IPS DF 6.9 (cell line): ENCODE results near the gene AFTPH.

Source experiments
- DNase-seq: peaks from one replicate; pipeline ENCODE4 v3.0.0-alpha.2; 2013; ENCODE audit warnings: low read depth, low spot score
- H3K27ac ChIP-seq: one replicate; pipeline ENCODE4 v1.5.1; 2013; ENCODE audit warnings: low read length, control low read depth
- H3K27me3 ChIP-seq: 2 replicates; pipeline ENCODE4 v1.6.1; 2013; ENCODE audit warnings: mild to moderate bottlenecking, low read length; ENCODE audit not compliant: control insufficient read depth, insufficient read depth
- H3K36me3 ChIP-seq: 2 replicates; pipeline ENCODE4 v1.6.1; 2013; ENCODE audit warnings: low read length; ENCODE audit not compliant: control insufficient read depth, insufficient read depth
- H3K4me1 ChIP-seq: 2 replicates; pipeline ENCODE4 v1.6.1; 2013; ENCODE audit warnings: low read length; ENCODE audit not compliant: control insufficient read depth, insufficient read depth
- H3K4me3 ChIP-seq: 2 replicates; pipeline ENCODE4 v1.5.1; 2013; ENCODE audit warnings: mild to moderate bottlenecking, low read length
- H3K9me3 ChIP-seq: 2 replicates; pipeline ENCODE4 v1.6.1; 2013; ENCODE audit warnings: low read length, inconsistent platforms; ENCODE audit not compliant: control insufficient read depth, insufficient read depth
- WGBS: extraction: QIAGEN DNeasy Blood & Tissue Kit; methylation state at CpG from one replicate; pipeline ENCODE4 v1.1.7; 2013; ENCODE audit warnings: mixed read lengths, missing lambda C conversion rate; ENCODE audit not compliant: insufficient read length, insufficient coverage; 5-methylcytosine and 5-hydroxymethylcytosine counted together

Gene AFTPH

GRCh38 chr2:64609942-64610281, 85.8 kb downstream of the AFTPH start:
- DNase-seq = no peak
- H3K36me3 ChIP-seq = no peaks in the 10 kb centered on the region
- no peak overlapping the region for H3K27ac ChIP-seq
- WGBS = no CpG with 5 or more reads among the region's 3 CpGs
- H3K27me3 ChIP-seq = no peaks in the 10 kb centered on the region; the same call in 1 of the 2 replicates
- no peaks in the 10 kb centered on the region for H3K4me1 ChIP-seq
- H3K9me3 ChIP-seq = no peaks in the 10 kb centered on the region
- H3K4me3 ChIP-seq = peak overlapping the region; percentile 51; the same call in 1 of the 2 replicates

- no peak overlapping the region for H3K4me3 ChIP-seq
- H3K27ac ChIP-seq = no peak overlapping the region
- H3K27me3 ChIP-seq = no peaks in the 10 kb centered on the region; the same call in 1 of the 2 replicates
- no peaks in the 10 kb centered on the region for H3K36me3 ChIP-seq
- WGBS = no CpG with 5 or more reads among the region's 6 CpGs
- no peaks in the 10 kb centered on the region for H3K9me3 ChIP-seq
- H3K4me1 ChIP-seq = no peaks in the 10 kb centered on the region
- DNase-seq = no peak
These were observed 86.3 kb downstream of the AFTPH start for GRCh38 chr2:64610316-64610855.

- H3K4me3 ChIP-seq = no peak overlapping the region
- no peak for DNase-seq
- no peak overlapping the region for H3K27ac ChIP-seq
- H3K4me1 ChIP-seq = peaks cover 2% of the 10 kb centered on the region; the same call in 1 of the 2 replicates
- no peaks in the 10 kb centered on the region for H3K9me3 ChIP-seq
- no CpG with 5 or more reads among the region's 5 CpGs for WGBS
- no peaks in the 10 kb centered on the region; the same call in 1 of the 2 replicates for H3K27me3 ChIP-seq
- H3K36me3 ChIP-seq = no peaks in the 10 kb centered on the region
These were observed 88.6 kb downstream of the AFTPH start for GRCh38 chr2:64612575-64613195.

GRCh38 chr2:64613276-64613675, 89.1 kb downstream of the AFTPH start:
- no peak for DNase-seq
- Histone ChIP-seq H3K36me3 (no peaks in the 10 kb centered on the region), H3K27ac (no peak overlapping the region), H3K9me3 (no peaks in the 10 kb centered on the region), H3K4me1 (peaks cover 4% of the 10 kb centered on the region; the same call in 1 of the 2 replicates), H3K4me3 (no peak overlapping the region), H3K27me3 (no peaks in the 10 kb centered on the region; the same call in 1 of the 2 replicates)
- WGBS = no CpG with 5 or more reads among the region's 7 CpGs

GRCh38 chr2:64615192-64615763, 91.2 kb downstream of the AFTPH start:
- H3K27ac ChIP-seq = no peak overlapping the region
- DNase-seq = no peak
- H3K4me1 ChIP-seq = peaks cover 4% of the 10 kb centered on the region; the same call in 1 of the 2 replicates
- H3K4me3 ChIP-seq = no peak overlapping the region
- no peaks in the 10 kb centered on the region for H3K27me3 ChIP-seq
- WGBS = no CpG with 5 or more reads among the region's 6 CpGs
- H3K36me3 ChIP-seq = no peaks in the 10 kb centered on the region
- no peaks in the 10 kb centered on the region for H3K9me3 ChIP-seq

GRCh38 chr2:64615844-64616536, 91.9 kb downstream of the AFTPH start:
- no peaks in the 10 kb centered on the region for H3K9me3 ChIP-seq
- no peak overlapping the region for H3K4me3 ChIP-seq
- no CpG with 5 or more reads among the region's 7 CpGs for WGBS
- no peak for DNase-seq
- H3K27ac ChIP-seq = no peak overlapping the region
- no peaks in the 10 kb centered on the region for H3K27me3 ChIP-seq
- peaks cover 4% of the 10 kb centered on the region; the same call in 1 of the 2 replicates for H3K4me1 ChIP-seq
- no peaks in the 10 kb centered on the region for H3K36me3 ChIP-seq

- no CpG with 5 or more reads among the region's 6 CpGs for WGBS
- no peaks in the 10 kb centered on the region for H3K9me3 ChIP-seq
- H3K27me3 ChIP-seq = no peaks in the 10 kb centered on the region
- H3K36me3 ChIP-seq = no peaks in the 10 kb centered on the region
- H3K27ac ChIP-seq = no peak overlapping the region
- peaks cover 7% of the 10 kb centered on the region for H3K4me1 ChIP-seq
- no peak overlapping the region for H3K4me3 ChIP-seq
- no peak for DNase-seq
These were observed 93.6 kb downstream of the AFTPH start for GRCh38 chr2:64617631-64618151.

GRCh38 chr2:64620661-64621060, 96.5 kb downstream of the AFTPH start:
- DNase-seq = no peak
- no peaks in the 10 kb centered on the region for H3K27me3 ChIP-seq
- peaks cover 8% of the 10 kb centered on the region for H3K4me1 ChIP-seq
- H3K9me3 ChIP-seq = no peaks in the 10 kb centered on the region
- no peak overlapping the region for H3K27ac ChIP-seq
- no peak overlapping the region for H3K4me3 ChIP-seq
- no CpG with 5 or more reads among the region's 4 CpGs for WGBS
- no peaks in the 10 kb centered on the region for H3K36me3 ChIP-seq

- DNase-seq = no peak
- Histone ChIP-seq H3K4me3 (no peak overlapping the region), H3K9me3 (no peaks in the 10 kb centered on the region), H3K27ac (no peak overlapping the region), H3K4me1 (peaks cover 6% of the 10 kb centered on the region), H3K36me3 (no peaks in the 10 kb centered on the region), H3K27me3 (no peaks in the 10 kb centered on the region)
- no CpG with 5 or more reads among the region's 13 CpGs for WGBS
These were observed 98.5 kb downstream of the AFTPH start for GRCh38 chr2:64622443-64623241.
